Measurements from ENCODE around the gene RRAS. TPM values are rescaled to one million over a fixed set of nuclear protein-coding genes. Genes with fewer than 3 reads are reported as not detected.

Gene RRAS
- total RNA-seq, 1 experiment from 2014 or later, result 70.4 TPM

- Mint-ChIP-seq H3K27me3 (ENCODE audit: unreplicated experiment) (no peaks in the 10 kb centered on the region), H3K27ac (ENCODE audit: unreplicated experiment) (peak overlapping the region; percentile 44), H3K4me1 (ENCODE audit: low read depth, unreplicated experiment) (peaks cover 27% of the 10 kb centered on the region), H3K4me3 (ENCODE audit: low read depth, unreplicated experiment) (no peak overlapping the region), H3K9me3 (ENCODE audit: low read depth, unreplicated experiment) (no peaks in the 10 kb centered on the region), H3K36me3 (ENCODE audit: insufficient read depth, unreplicated experiment) (peaks cover 68% of the 10 kb centered on the region)
- intact Hi-C loops (cut with micrococcal nuclease; ENCODE audit: unreplicated experiment), result no loop called here
- no TSS peak for BruUV-seq (replicated peaks)
- no peak for TF ChIP-seq CTCF (IDR thresholded peaks at IDR 0.05; ENCODE audit: unreplicated experiment)
- CTCF ChIA-PET, result no interaction called here
- DNase-seq, result no peak
These were observed 6.6 kb upstream of the RRAS start for GRCh38 chr19:49646586-49646985.

GRCh38 chr19:49645995-49646394, 6.1 kb upstream of the RRAS start:
- intact Hi-C loops (cut with micrococcal nuclease; ENCODE audit: unreplicated experiment), result no loop called here
- H3K36me3 Mint-ChIP-seq (ENCODE audit: insufficient read depth, unreplicated experiment), result peaks cover 71% of the 10 kb centered on the region

GRCh38 chr19:49645592-49645991, 5.6 kb upstream of the RRAS start:
- H3K4me1 Mint-ChIP-seq (ENCODE audit: low read depth, unreplicated experiment), result peaks cover 27% of the 10 kb centered on the region

More at GRCh38 chr19:49645995-49646394, 6.1 kb upstream of the RRAS start:
- no peak for TF ChIP-seq CTCF (IDR thresholded peaks at IDR 0.05; ENCODE audit: unreplicated experiment)
- H3K9me3 Mint-ChIP-seq (ENCODE audit: low read depth, unreplicated experiment), result no peaks in the 10 kb centered on the region
- no peak overlapping the region for H3K4me3 Mint-ChIP-seq (ENCODE audit: low read depth, unreplicated experiment)
- no peaks in the 10 kb centered on the region for H3K27me3 Mint-ChIP-seq (ENCODE audit: unreplicated experiment)
- H3K27ac Mint-ChIP-seq (ENCODE audit: unreplicated experiment), result peak overlapping the region; percentile 18
- peaks cover 27% of the 10 kb centered on the region for H3K4me1 Mint-ChIP-seq (ENCODE audit: low read depth, unreplicated experiment)
- DNase-seq, result no peak
- CTCF ChIA-PET, result no interaction called here
- no TSS peak for BruUV-seq (replicated peaks)

GRCh38 chr19:49643466-49643865, 3.5 kb upstream of the RRAS start:
- CTCF ChIA-PET, result no interaction called here
- no peak for TF ChIP-seq CTCF (IDR thresholded peaks at IDR 0.05; ENCODE audit: unreplicated experiment)
- no TSS peak for BruUV-seq (replicated peaks)
- Mint-ChIP-seq H3K4me3 (ENCODE audit: low read depth, unreplicated experiment) (peak overlapping the region; percentile 95), H3K36me3 (ENCODE audit: insufficient read depth, unreplicated experiment) (peaks cover 81% of the 10 kb centered on the region), H3K27me3 (ENCODE audit: unreplicated experiment) (no peaks in the 10 kb centered on the region), H3K27ac (ENCODE audit: unreplicated experiment) (no peak overlapping the region), H3K4me1 (ENCODE audit: low read depth, unreplicated experiment) (peaks cover 39% of the 10 kb centered on the region), H3K9me3 (ENCODE audit: low read depth, unreplicated experiment) (no peaks in the 10 kb centered on the region)
- DNase-seq, result no peak
- intact Hi-C loops (cut with micrococcal nuclease; ENCODE audit: unreplicated experiment), result loop anchor here (5.0 kb wide), 1 partner anchor 191 kb away; the partner anchor contains the start of genes ALDH16A1 and PIH1D1

More at GRCh38 chr19:49645592-49645991, 5.6 kb upstream of the RRAS start:
- CTCF ChIA-PET, result no interaction called here
- peaks cover 71% of the 10 kb centered on the region for H3K36me3 Mint-ChIP-seq (ENCODE audit: insufficient read depth, unreplicated experiment)
- peak overlapping the region; percentile 18 for H3K27ac Mint-ChIP-seq (ENCODE audit: unreplicated experiment)
- intact Hi-C loops (cut with micrococcal nuclease; ENCODE audit: unreplicated experiment), result no loop called here
- no peaks in the 10 kb centered on the region for H3K27me3 Mint-ChIP-seq (ENCODE audit: unreplicated experiment)
- no peaks in the 10 kb centered on the region for H3K9me3 Mint-ChIP-seq (ENCODE audit: low read depth, unreplicated experiment)
- H3K4me3 Mint-ChIP-seq (ENCODE audit: low read depth, unreplicated experiment), result no peak overlapping the region
- no peak for TF ChIP-seq CTCF (IDR thresholded peaks at IDR 0.05; ENCODE audit: unreplicated experiment)
- BruUV-seq (replicated peaks), result no TSS peak
- no peak for DNase-seq
